C4-2B (cell line): ENCODE data around the gene AKAIN1.

Experiments used
- CTCF ChIP-seq: fragments of 450-650 bp; conservative IDR thresholded peaks from 2 replicates; pipeline ENCODE4 v1.5.1; 2017; ENCODE audit warnings: mild to moderate bottlenecking
- ZFX ChIP-seq: fragments of 450-650 bp; IDR thresholded peaks from 2 replicates; pipeline ENCODE4 v1.6.1; 2017

- TF ChIP-seq CTCF (no peak), ZFX (no peak)
Measured at GRCh38 chr18:5175378-5175777, 21.7 kb downstream of the AKAIN1 start.
